Rectal smooth muscle tissue (tissue), 1 donor: ENCODE results near the gene ABCD2.

Experiments used
- H3K27ac ChIP-seq: one replicate; pipeline ENCODE4 v1.7.0; 2013; ENCODE audit warnings: low read depth, low read length, inconsistent platforms
- H3K27me3 ChIP-seq: one replicate; pipeline ENCODE4 v1.7.0; 2013; ENCODE audit warnings: low read length; ENCODE audit not compliant: control insufficient read depth, insufficient read depth
- H3K36me3 ChIP-seq: one replicate; pipeline ENCODE4 v1.7.0; 2013; ENCODE audit warnings: low read length; ENCODE audit not compliant: control insufficient read depth, insufficient read depth
- H3K4me1 ChIP-seq: one replicate; pipeline ENCODE4 v1.7.0; 2013; ENCODE audit warnings: low read length; ENCODE audit not compliant: control insufficient read depth, insufficient read depth
- H3K4me3 ChIP-seq: one replicate; pipeline ENCODE4 v1.7.0; 2013; ENCODE audit warnings: low read length
- H3K9ac ChIP-seq: one replicate; pipeline ENCODE4 v1.7.0; 2013; ENCODE audit warnings: low read length

Gene ABCD2

DNA sequence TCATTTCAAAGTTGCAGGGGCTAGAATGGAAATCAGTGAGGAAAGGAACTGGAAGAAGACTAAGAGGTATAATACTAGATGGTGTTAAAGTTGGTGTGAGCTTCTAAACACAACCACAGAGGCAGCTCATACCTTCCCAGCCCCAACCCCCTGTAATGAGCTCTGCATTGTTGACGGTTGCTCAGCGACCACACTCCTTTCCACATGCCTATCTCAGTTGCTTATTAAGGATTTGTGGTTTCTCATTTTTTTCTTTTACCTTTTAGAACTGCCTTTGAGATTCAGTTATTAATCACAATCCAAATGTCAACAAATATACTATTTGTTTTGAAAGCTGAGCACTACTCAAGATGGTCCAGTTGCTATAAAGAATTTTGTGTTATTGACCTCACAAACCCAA, 114.6 kb downstream of the ABCD2 start:
- H3K27ac ChIP-seq: no peak overlapping the region
- no peaks in the 10 kb centered on the region for H3K4me1 ChIP-seq
- no peak overlapping the region for H3K4me3 ChIP-seq
- H3K36me3 ChIP-seq: no peaks in the 10 kb centered on the region
- H3K9ac ChIP-seq: no peak overlapping the region
- H3K27me3 ChIP-seq: no peaks in the 10 kb centered on the region

- no peak overlapping the region for H3K27ac ChIP-seq
- no peaks in the 10 kb centered on the region for H3K27me3 ChIP-seq
- no peak overlapping the region for H3K4me3 ChIP-seq
- H3K9ac ChIP-seq: no peak overlapping the region
- H3K36me3 ChIP-seq: no peaks in the 10 kb centered on the region
- no peaks in the 10 kb centered on the region for H3K4me1 ChIP-seq
Observed at GRCh38 chr12:39503439-39503838, 116.2 kb downstream of the ABCD2 start.

- no peak overlapping the region for H3K9ac ChIP-seq
Observed at GRCh38 chr12:39502726-39503125, 116.9 kb downstream of the ABCD2 start.

More at GRCh38 chr12:39502726-39503125, 116.9 kb downstream of the ABCD2 start:
- Histone ChIP-seq H3K27ac (no peak overlapping the region), H3K4me3 (no peak overlapping the region), H3K4me1 (no peaks in the 10 kb centered on the region), H3K36me3 (no peaks in the 10 kb centered on the region), H3K27me3 (no peaks in the 10 kb centered on the region)
